CD14-positive monocyte (primary cell): ENCODE data around the gene CYTH4. TPM values are rescaled to one million over a fixed set of nuclear protein-coding genes. Genes with fewer than 3 reads are reported as not detected.
"Not testable (repeated sequence)": the region's sequence is repeated elsewhere in the genome, so short reads cannot be mapped to it uniquely, and the experiment has no call there.

Experiments
- DNase-seq, 3 donors: peaks; one replicate each; pipeline ENCODE4 v3.0.0-alpha.2; 2011 to 2022
- H2AFZ ChIP-seq: 2 replicates; pipeline ENCODE4 v1.6.0; 2012; ENCODE audit warnings: mild to moderate bottlenecking, low read depth, low read length, inconsistent platforms; ENCODE audit not compliant: insufficient read depth, poor library complexity, severe bottlenecking
- H3K27ac ChIP-seq, 2 donors: 1 replicate in 1 of 2; 2 replicates in 1 of 2; pipeline ENCODE4 v1.5.1; 2012 to 2013; ENCODE audit warnings: low read length in 2 of 2, control low read depth in 1 of 2, inconsistent platforms in 1 of 2, low read depth in 1 of 2, mild to moderate bottlenecking in 1 of 2
- H3K27me3 ChIP-seq, 2 donors: one replicate each; pipeline versions ENCODE4 v1.6.0 to v1.6.1; 2011 to 2013; ENCODE audit warnings: low read length in 2 of 2; ENCODE audit not compliant: control insufficient read depth in 2 of 2, insufficient read depth in 2 of 2
- H3K36me3 ChIP-seq, 2 donors: replicated peaks in 1 of 2; 1 replicate in 1 of 2; 2 replicates in 1 of 2; pipeline versions ENCODE4 v1.5.1 to v1.6.1; 2012 to 2013; ENCODE audit warnings: low read length in 2 of 2, control low read depth in 1 of 2, inconsistent platforms in 1 of 2, mild to moderate bottlenecking in 1 of 2; ENCODE audit not compliant: insufficient read depth in 2 of 2, control insufficient read depth in 1 of 2
- H3K4me1 ChIP-seq, 2 donors: 1 replicate in 1 of 2; 2 replicates in 1 of 2; pipeline versions ENCODE4 v1.5.1 to v1.6.1; 2012 to 2013; ENCODE audit warnings: low read length in 2 of 2, control low read depth in 1 of 2, inconsistent platforms in 1 of 2, mild to moderate bottlenecking in 1 of 2, moderate library complexity in 1 of 2; ENCODE audit not compliant: insufficient read depth in 2 of 2, control insufficient read depth in 1 of 2
- H3K4me2 ChIP-seq: replicated peaks from 2 replicates; pipeline ENCODE3; 2012; ENCODE audit warnings: low read length, moderate library complexity, mild to moderate bottlenecking; ENCODE audit not compliant: poor library complexity, severe bottlenecking; ENCODE audit errors: extremely low read depth
- H3K4me3 ChIP-seq, 3 experiments: fragments of 200-600 bp in 1 of 3; sonication (generic) in 1 of 3; replicated peaks in 1 of 3; 1 replicate in 2 of 3; 2 replicates in 1 of 3; pipeline ENCODE4 v1.5.1; 2011 to 2013; ENCODE audit warnings: low read length in 3 of 3, mild to moderate bottlenecking in 3 of 3, control low read depth in 2 of 3, low read depth in 2 of 3, inconsistent platforms in 1 of 3, moderate library complexity in 1 of 3
- H3K79me2 ChIP-seq: 2 replicates; pipeline ENCODE4 v1.6.0; 2012; ENCODE audit warnings: mild to moderate bottlenecking, control low read depth, inconsistent platforms, low read length, moderate library complexity; ENCODE audit not compliant: insufficient read depth
- H3K9ac ChIP-seq: 2 replicates; pipeline ENCODE4 v1.6.0; 2017; ENCODE audit warnings: low read length, mild to moderate bottlenecking; ENCODE audit not compliant: insufficient read depth, poor library complexity, severe bottlenecking
- H3K9me3 ChIP-seq, 2 donors: replicated peaks in 1 of 2; 1 replicate in 1 of 2; 2 replicates in 1 of 2; pipeline versions ENCODE4 v1.5.1 to v1.6.1; 2012 to 2013; ENCODE audit warnings: low read length in 2 of 2, control low read depth in 1 of 2; ENCODE audit not compliant: control insufficient read depth in 1 of 2, insufficient read depth in 1 of 2
- H4K20me1 ChIP-seq: 2 replicates; pipeline ENCODE4 v1.6.0; 2012; ENCODE audit warnings: mild to moderate bottlenecking, low read length, control low read depth, moderate library complexity; ENCODE audit not compliant: insufficient read depth
- H3K27ac Mint-ChIP-seq, 7 donors: one replicate each; pipeline ENCODE4 v1.8.0; 2020; ENCODE audit warnings: mild to moderate bottlenecking in 7 of 7, mixed read lengths in 7 of 7, moderate library complexity in 6 of 7, inconsistent platforms in 2 of 7
- H3K27me3 Mint-ChIP-seq, 3 donors: one replicate each; pipeline ENCODE4 v1.8.0; 2021 to 2022; ENCODE audit warnings: low read depth in 3 of 3, mild to moderate bottlenecking in 3 of 3, mixed read lengths in 3 of 3, moderate library complexity in 3 of 3, inconsistent platforms in 1 of 3
- H3K36me3 Mint-ChIP-seq, 2 donors: one replicate each; pipeline ENCODE4 v1.8.0; 2020; ENCODE audit warnings: mixed read lengths in 2 of 2, inconsistent platforms in 1 of 2, mild to moderate bottlenecking in 1 of 2
- H3K4me1 Mint-ChIP-seq: one replicate; pipeline ENCODE4 v1.8.0; 2020; ENCODE audit warnings: mild to moderate bottlenecking, mixed read lengths
- H3K4me3 Mint-ChIP-seq, 2 donors: one replicate each; pipeline ENCODE4 v1.8.0; 2020; ENCODE audit warnings: mild to moderate bottlenecking in 2 of 2, mixed read lengths in 2 of 2, moderate library complexity in 1 of 2
- H3K9me3 Mint-ChIP-seq, 7 donors: one replicate each; pipeline ENCODE4 v1.8.0; 2020 to 2022; ENCODE audit warnings: mixed read lengths in 7 of 7, mild to moderate bottlenecking in 6 of 7, moderate library complexity in 6 of 7, inconsistent platforms in 2 of 7
- WGBS: methylation state at CpG from one replicate; pipeline ENCODE4 v1.1.5; 2013; ENCODE audit warnings: missing lambda C conversion rate; ENCODE audit not compliant: insufficient coverage; 5-methylcytosine and 5-hydroxymethylcytosine counted together
- intact Hi-C, 2 donors: fragments of 100-400 bp; cut with micrococcal nuclease; formaldehyde crosslinking; loops; one replicate each; pipeline versions ENCODE4 v1.15.0 to v1.15.1; 2023
- polyA minus RNA-seq: library from RNA; depleted of rRNA, polyadenylated mRNA; stranded (reverse); fragments of >200 nt; gene quantifications from 2 replicates; pipeline ENCODE4 v1.2.3, GENCODE V29; 2012
- polyA plus RNA-seq, 3 donors: library from polyadenylated mRNA; depleted of rRNA in 1 of 3; unstranded in 2 of 3; stranded (reverse) in 1 of 3; fragments of 300-500 nt in 2 of 3; fragments of >200 nt in 1 of 3; fragmentation: Illumina TruSeq in 2 of 3; gene quantifications; 1 replicate in 2 of 3; 2 replicates in 1 of 3; pipeline ENCODE4 v1.2.3, GENCODE V29; 2012 to 2021
- total RNA-seq, 12 experiments: library from RNA in 1 of 12; stranded (reverse) in 1 of 12; fragments of 120-200 nt in 1 of 12; gene quantifications; one replicate each; pipeline ENCODE4 v1.2.4 and lab custom pipeline; 2013 to 2026; ENCODE audit warnings: mixed read lengths in 6 of 12, inconsistent platforms in 1 of 12
- TF ChIP-seq, protein P1 (sequence below): fragments of 200-600 bp; IDR thresholded peaks from one replicate; pipeline ENCODE4 v1.8.0; 2022; ENCODE audit warnings: antibody characterized with exemption, mild to moderate bottlenecking

CYTH4 gene, protein sequence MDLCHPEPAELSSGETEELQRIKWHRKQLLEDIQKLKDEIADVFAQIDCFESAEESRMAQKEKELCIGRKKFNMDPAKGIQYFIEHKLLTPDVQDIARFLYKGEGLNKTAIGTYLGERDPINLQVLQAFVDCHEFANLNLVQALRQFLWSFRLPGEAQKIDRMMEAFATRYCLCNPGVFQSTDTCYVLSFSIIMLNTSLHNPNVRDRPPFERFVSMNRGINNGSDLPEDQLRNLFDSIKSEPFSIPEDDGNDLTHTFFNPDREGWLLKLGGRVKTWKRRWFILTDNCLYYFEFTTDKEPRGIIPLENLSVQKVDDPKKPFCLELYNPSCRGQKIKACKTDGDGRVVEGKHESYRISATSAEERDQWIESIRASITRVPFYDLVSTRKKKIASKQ
- 249 TPM for total RNA-seq (2013)
- polyA plus RNA-seq = 100 to 1,000 TPM in 1 of 3 donors, 10 to 100 TPM in 2; 51.0 to 254 (median 70.0) TPM
- polyA minus RNA-seq = 299 and 316 TPM in 2 replicates
- 20.4 to 260 (median 160) reads per million in 11 experiments for total RNA-seq (lab: John Stamatoyannopoulos, UW)

DNA sequence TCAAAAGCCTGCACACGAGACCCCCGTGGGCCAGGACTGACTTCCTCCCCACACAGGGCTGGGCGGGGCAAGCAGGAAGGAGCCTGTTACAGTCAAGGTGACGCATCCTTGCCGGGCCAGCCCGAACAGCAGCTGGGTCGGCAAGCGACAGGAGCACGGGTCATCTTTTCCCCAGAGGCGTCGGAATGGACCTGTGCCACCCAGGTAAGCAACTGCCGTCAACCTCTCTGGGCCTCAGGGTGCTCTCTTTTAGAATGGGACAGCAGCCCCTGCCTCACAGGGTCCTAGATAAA, at the start of gene CYTH4:
CYTH4 (plus strand) TSS at position 124 of the 293 bp plus-strand sequence; CDS start at position 186, 62 bp downstream.
- Histone ChIP-seq H4K20me1 (peaks cover 25% of the 10 kb centered on the region), H3K4me1 (peaks cover 69 to 88% of the 10 kb centered on the region in 2 donors), H3K27me3 (no peaks in the 10 kb centered on the region), H2AFZ (no peak within 1 kb of the TSS), H3K9me3 (no peaks in the 10 kb centered on the region), H3K79me2 (peaks cover 48% of the 10 kb centered on the region), H3K4me3 (peak within 1 kb of the TSS; percentile 81 to 96 (median 82)), H3K4me2 (peak within 1 kb of the TSS; percentile 90), H3K36me3 (peaks cover 17 to 18% of the 10 kb centered on the region in 2 donors), H3K9ac (peak within 1 kb of the TSS; percentile 83), H3K27ac (peak within 1 kb of the TSS; percentile 98 to 99)
- intact Hi-C loops = loop anchor here in 1 of 2 donors (5.0 kb wide), 1 partner anchor 40 kb away; the partner anchor contains the start of gene RAC2
- DNase-seq = peak; percentile 88 to 96 (median 91)
- Mint-ChIP-seq H3K27ac (peak within 1 kb of the TSS; percentile 96 to 99 (median 98)), H3K9me3 (peaks cover 0 to 2% (median 0%) of the 10 kb centered on the region in 7 donors), H3K4me1 (peaks cover 73% of the 10 kb centered on the region), H3K36me3 (peaks cover 23 to 34% of the 10 kb centered on the region in 2 donors), H3K27me3 (peaks cover 0 to 4% (median 2%) of the 10 kb centered on the region in 3 donors), H3K4me3 (peak within 1 kb of the TSS; percentile 90 to 98)
- TF ChIP-seq, protein P1, sequence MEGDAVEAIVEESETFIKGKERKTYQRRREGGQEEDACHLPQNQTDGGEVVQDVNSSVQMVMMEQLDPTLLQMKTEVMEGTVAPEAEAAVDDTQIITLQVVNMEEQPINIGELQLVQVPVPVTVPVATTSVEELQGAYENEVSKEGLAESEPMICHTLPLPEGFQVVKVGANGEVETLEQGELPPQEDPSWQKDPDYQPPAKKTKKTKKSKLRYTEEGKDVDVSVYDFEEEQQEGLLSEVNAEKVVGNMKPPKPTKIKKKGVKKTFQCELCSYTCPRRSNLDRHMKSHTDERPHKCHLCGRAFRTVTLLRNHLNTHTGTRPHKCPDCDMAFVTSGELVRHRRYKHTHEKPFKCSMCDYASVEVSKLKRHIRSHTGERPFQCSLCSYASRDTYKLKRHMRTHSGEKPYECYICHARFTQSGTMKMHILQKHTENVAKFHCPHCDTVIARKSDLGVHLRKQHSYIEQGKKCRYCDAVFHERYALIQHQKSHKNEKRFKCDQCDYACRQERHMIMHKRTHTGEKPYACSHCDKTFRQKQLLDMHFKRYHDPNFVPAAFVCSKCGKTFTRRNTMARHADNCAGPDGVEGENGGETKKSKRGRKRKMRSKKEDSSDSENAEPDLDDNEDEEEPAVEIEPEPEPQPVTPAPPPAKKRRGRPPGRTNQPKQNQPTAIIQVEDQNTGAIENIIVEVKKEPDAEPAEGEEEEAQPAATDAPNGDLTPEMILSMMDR = no peak
- under 1% methylated on average over 11 of the region's 12 CpGs for WGBS

DNA sequence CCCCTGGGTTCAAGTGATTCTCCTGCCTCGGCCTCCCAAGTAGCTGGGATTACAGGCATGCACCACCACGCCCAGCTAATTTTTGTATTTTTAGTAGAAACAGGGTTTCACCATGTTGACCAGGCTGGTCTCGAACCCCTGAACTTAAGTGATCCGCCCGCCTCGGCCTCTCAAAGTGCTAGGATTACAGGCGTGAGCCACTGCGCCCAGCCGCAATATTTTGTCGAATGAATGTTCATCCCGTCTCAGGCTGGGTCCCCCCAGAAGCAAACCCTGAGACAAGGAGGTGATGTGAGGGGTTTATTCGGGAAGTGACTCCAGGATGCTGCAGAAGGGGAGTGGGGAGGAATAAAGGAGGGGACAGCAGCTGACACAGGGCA, 48.9 kb upstream of the CYTH4 start:
- H3K9me3 Mint-ChIP-seq, H3K4me3 ChIP-seq, intact Hi-C loops, H3K4me2 ChIP-seq, H3K27me3 Mint-ChIP-seq, H3K27me3 ChIP-seq, H2AFZ ChIP-seq, H3K9me3 ChIP-seq, H3K9ac ChIP-seq, DNase-seq, H3K4me3 Mint-ChIP-seq: not testable (repeated sequence)
- Histone ChIP-seq H3K27ac (peak overlapping the region; percentile 7 to 77), H3K36me3 (peaks cover 65 to 77% of the 10 kb centered on the region in 2 donors), H3K79me2 (peaks cover 92% of the 10 kb centered on the region), H3K4me1 (peaks cover 86 to 99% of the 10 kb centered on the region in 2 donors), H4K20me1 (peaks cover 82% of the 10 kb centered on the region)
- Mint-ChIP-seq H3K4me1 (peaks cover 95% of the 10 kb centered on the region), H3K27ac (peak overlapping the region; percentile 23 to 93 (median 72)), H3K36me3 (peaks cover 74 to 95% of the 10 kb centered on the region in 2 donors)
- WGBS = 90% methylated on average over 12 of the region's 12 CpGs
